ENCODE data around the gene PPA1. TPM values are rescaled to one million over a fixed set of nuclear protein-coding genes. Genes with fewer than 3 reads are reported as not detected.

The PPA1 gene
- total and polyA plus RNA-seq, 12 donors: 96.9 to 600 (median 162) TPM

- intact Hi-C loops (cut with DNase I): no loop called here
- no peaks in the 10 kb centered on the region for H3K9me3 ChIP-seq (replicated peaks in 1 of 3)
- no peak overlapping the region for H3K27ac ChIP-seq
- H3K4me1 ChIP-seq (replicated peaks in 1 of 2): peaks cover 0 to 11% of the 10 kb centered on the region in 2 donors
- H3K4me3 ChIP-seq: no peak overlapping the region
- WGBS, 4 donors: 57 to 59% (median 58%) methylated on average over 3 of the region's 3 CpGs
- H3K36me3 ChIP-seq (replicated peaks in 1 of 2): peaks cover 0 to 93% of the 10 kb centered on the region in 2 donors
- DNase-seq: no peak
- no peak for TF ChIP-seq CTCF (IDR thresholded peaks at IDR 0.05)
- TF ChIP-seq POLR2A (IDR thresholded peaks at IDR 0.05): no peak
- H3K27me3 ChIP-seq: no peaks in the 10 kb centered on the region
These were observed 77.9 kb downstream of the PPA1 start for GRCh38 chr10:70155255-70155838.

Small RNA genes within 50 kb of the gene (small RNA-seq; reads per million reads assigned to genes)
- gene RPS25P9: 0 reads per million in 2 donors

Other genes starting within 250 kb of the PPA1 start
- 10 to 100 TPM in 1 of 9 donors, 1 to 10 TPM in 8; 1.8 to 28.1 (median 3.0) TPM for gene MACROH2A2, start 180.6 kb downstream of the PPA1 start, total RNA-seq
- gene MACROH2A2, start 180.6 kb downstream of the PPA1 start, polyA plus RNA-seq: 1 to 10 TPM; 3.4 to 5.1 (median 3.4) TPM
- 10 to 100 TPM in 6 of 9 donors, 1 to 10 TPM in 3; 7.4 to 28.6 (median 11.4) TPM for gene AIFM2, start 100.6 kb downstream of the PPA1 start, total RNA-seq
- gene AIFM2, start 100.6 kb downstream of the PPA1 start, polyA plus RNA-seq: 10 to 100 TPM in 2 of 3 donors, 1 to 10 TPM in 1; 8.9 to 31.2 (median 16.5) TPM
- gene TYSND1, start 86.7 kb downstream of the PPA1 start, total RNA-seq: 10 to 100 TPM in 7 of 9 donors, 1 to 10 TPM in 2; 4.1 to 33.1 (median 17.9) TPM
- gene TYSND1, start 86.7 kb downstream of the PPA1 start, polyA plus RNA-seq: 10 to 100 TPM in 2 of 3 donors, 1 to 10 TPM in 1; 4.9 to 19.5 (median 19.3) TPM
- gene SAR1A, start 62.9 kb downstream of the PPA1 start, total RNA-seq: 100 to 1,000 TPM in 5 of 9 donors, 10 to 100 TPM in 4; 70.7 to 230 (median 129) TPM
- gene SAR1A, start 62.9 kb downstream of the PPA1 start, polyA plus RNA-seq: 100 to 1,000 TPM in 1 of 3 donors, 10 to 100 TPM in 2; 37.3 to 175 (median 41.2) TPM
- gene NPFFR1, start 50.6 kb upstream of the PPA1 start, total RNA-seq: under 1 TPM in 3 of 9 donors, not detected in 6; under 0.01 to 0.24 (median 0.11) TPM
- under 1 TPM in 2 of 3 donors, not detected in 1; 0.02 to 0.03 TPM for gene NPFFR1, start 50.6 kb upstream of the PPA1 start, polyA plus RNA-seq
- 10 to 100 TPM in 3 of 9 donors, 1 to 10 TPM in 6; 4.9 to 24.1 (median 8.8) TPM for gene LRRC20, start 149.2 kb upstream of the PPA1 start, total RNA-seq
- 1 to 10 TPM; 1.7 to 6.0 (median 3.5) TPM for gene LRRC20, start 149.2 kb upstream of the PPA1 start, polyA plus RNA-seq
- 100 to 1,000 TPM in 1 of 9 donors, 10 to 100 TPM in 8; 59.8 to 106 (median 71.6) TPM for gene EIF4EBP2, start 170.7 kb upstream of the PPA1 start, total RNA-seq
- gene EIF4EBP2, start 170.7 kb upstream of the PPA1 start, polyA plus RNA-seq: 10 to 100 TPM; 17.7 to 57.9 (median 17.8) TPM
- gene NODAL, start 208.3 kb upstream of the PPA1 start, total RNA-seq: not detected
- gene NODAL, start 208.3 kb upstream of the PPA1 start, polyA plus RNA-seq: not detected
- 10 to 100 TPM in 4 of 9 donors, 1 to 10 TPM in 5; 2.1 to 16.2 (median 8.1) TPM for gene PALD1, start 245.3 kb upstream of the PPA1 start, total RNA-seq
- gene PALD1, start 245.3 kb upstream of the PPA1 start, polyA plus RNA-seq: 1 to 10 TPM; 2.0 to 7.6 (median 5.5) TPM